Breast epithelium (tissue), 3 donors: Measurements from ENCODE around the gene RTRAF.

ENCODE experiments used
- POLR2A ChIP-seq: fragments of 450-650 bp; IDR thresholded peaks from one replicate; pipeline ENCODE4 v1.6.1; 2016; ENCODE audit warnings: antibody characterized with exemption, mild to moderate bottlenecking, moderate library complexity
- POLR2AphosphoS5 ChIP-seq, 3 donors: sonication (generic); formaldehyde crosslinking; IDR thresholded peaks; one replicate each; pipeline ENCODE4 v1.6.1; 2017; ENCODE audit warnings: antibody characterized with exemption in 3 of 3
- TF ChIP-seq, protein P1 (sequence below), 3 donors: fragments of 450-650 bp; IDR thresholded peaks; one replicate each; pipeline ENCODE4 v1.5.1; 2016 to 2017; ENCODE audit warnings: antibody characterized with exemption in 3 of 3, mild to moderate bottlenecking in 3 of 3, moderate library complexity in 3 of 3

DNA sequence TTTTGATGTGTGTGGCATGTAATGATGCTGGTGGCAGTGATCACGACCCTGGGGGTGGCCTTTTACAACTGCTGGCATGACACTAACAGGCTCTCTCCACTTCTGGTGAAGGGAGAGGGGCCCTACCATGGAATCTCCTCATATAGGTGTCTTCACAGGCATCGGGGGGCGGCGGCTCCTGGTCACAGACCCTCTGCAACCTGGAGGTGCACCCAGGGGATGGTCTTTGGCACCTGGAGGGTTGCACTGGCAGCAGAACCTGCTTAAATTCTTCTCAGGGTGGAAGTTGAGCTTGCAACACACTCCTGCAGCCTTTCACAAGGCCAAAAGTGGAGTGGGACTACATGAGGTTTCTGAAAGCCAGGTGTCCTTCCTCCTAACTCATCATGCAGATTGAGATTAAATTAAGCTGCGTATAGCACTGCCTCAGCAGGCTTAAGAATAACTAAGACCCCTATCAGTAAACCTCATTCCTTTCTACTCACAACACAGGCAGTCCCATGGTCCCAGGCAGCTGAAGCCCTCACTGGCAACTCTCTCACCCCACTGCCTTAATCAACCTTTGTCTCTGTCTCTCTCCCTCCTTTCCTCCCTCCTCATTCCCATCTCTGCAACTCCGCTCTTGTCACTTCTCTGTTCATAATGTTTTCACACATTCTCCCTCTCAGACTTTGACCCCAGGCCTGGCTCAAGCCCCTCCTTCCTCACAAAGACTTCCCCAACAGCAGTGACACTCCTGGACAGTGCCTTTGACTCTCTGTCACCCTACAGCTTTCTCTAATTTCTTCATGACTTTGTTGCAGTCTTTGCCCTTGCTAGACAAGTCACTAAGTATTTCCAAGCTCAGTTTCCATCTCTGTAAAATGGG lies 60.6 kb downstream of the RTRAF start:
- TF ChIP-seq, protein P1, sequence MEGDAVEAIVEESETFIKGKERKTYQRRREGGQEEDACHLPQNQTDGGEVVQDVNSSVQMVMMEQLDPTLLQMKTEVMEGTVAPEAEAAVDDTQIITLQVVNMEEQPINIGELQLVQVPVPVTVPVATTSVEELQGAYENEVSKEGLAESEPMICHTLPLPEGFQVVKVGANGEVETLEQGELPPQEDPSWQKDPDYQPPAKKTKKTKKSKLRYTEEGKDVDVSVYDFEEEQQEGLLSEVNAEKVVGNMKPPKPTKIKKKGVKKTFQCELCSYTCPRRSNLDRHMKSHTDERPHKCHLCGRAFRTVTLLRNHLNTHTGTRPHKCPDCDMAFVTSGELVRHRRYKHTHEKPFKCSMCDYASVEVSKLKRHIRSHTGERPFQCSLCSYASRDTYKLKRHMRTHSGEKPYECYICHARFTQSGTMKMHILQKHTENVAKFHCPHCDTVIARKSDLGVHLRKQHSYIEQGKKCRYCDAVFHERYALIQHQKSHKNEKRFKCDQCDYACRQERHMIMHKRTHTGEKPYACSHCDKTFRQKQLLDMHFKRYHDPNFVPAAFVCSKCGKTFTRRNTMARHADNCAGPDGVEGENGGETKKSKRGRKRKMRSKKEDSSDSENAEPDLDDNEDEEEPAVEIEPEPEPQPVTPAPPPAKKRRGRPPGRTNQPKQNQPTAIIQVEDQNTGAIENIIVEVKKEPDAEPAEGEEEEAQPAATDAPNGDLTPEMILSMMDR (IDR thresholded peaks at IDR 0.05), result no peak
- TF ChIP-seq POLR2AphosphoS5 (IDR thresholded peaks at IDR 0.05), result no peak
- no peak for TF ChIP-seq POLR2A
